H1 (cell line): ENCODE results near the gene PXMP4.

Experiments
- CEBPB ChIP-seq: IDR thresholded peaks from 2 replicates; pipeline ENCODE4 v1.6.1; 2012; ENCODE audit warnings: low read depth, low read length
- CREB1 ChIP-seq: IDR thresholded peaks from 2 replicates; pipeline ENCODE4 v1.6.1; 2012; ENCODE audit warnings: inconsistent platforms
- EP300 ChIP-seq, 2 experiments: IDR thresholded peaks; 1 replicate in 1 of 2; 2 replicates in 1 of 2; pipeline ENCODE4 v1.6.1; 2011 to 2012; ENCODE audit warnings: low read depth in 2 of 2, low read length in 2 of 2, mild to moderate bottlenecking in 2 of 2, borderline replicate concordance in 1 of 2, inconsistent platforms in 1 of 2, moderate library complexity in 1 of 2
- MAFK ChIP-seq: IDR thresholded peaks from 2 replicates; pipeline ENCODE4 v1.6.1; 2012; ENCODE audit warnings: low read depth, mild to moderate bottlenecking, improper control_type of control experiment, low read length
- NRF1 ChIP-seq: IDR thresholded peaks from 2 replicates; pipeline ENCODE4 v1.6.1; 2011; ENCODE audit warnings: mild to moderate bottlenecking, low read depth, low read length, improper control_type of control experiment
- POLR2AphosphoS5 ChIP-seq: IDR thresholded peaks from 2 replicates; pipeline ENCODE4 v1.6.1; 2011; ENCODE audit warnings: low read depth, low read length
- RAD21 ChIP-seq, 2 experiments: IDR thresholded peaks in 1 of 2; conservative IDR thresholded peaks in 1 of 2; 2 replicates each; pipeline ENCODE4 v1.6.1; 2011; ENCODE audit warnings: low read depth in 2 of 2, low read length in 2 of 2, improper control_type of control experiment in 1 of 2, inconsistent platforms in 1 of 2, mild to moderate bottlenecking in 1 of 2, moderate library complexity in 1 of 2
- RFX5 ChIP-seq: IDR thresholded peaks from 2 replicates; pipeline ENCODE4 v1.6.1; 2011; ENCODE audit warnings: low read depth, low read length, improper control_type of control experiment, borderline replicate concordance
- SIN3A ChIP-seq, 2 experiments: IDR thresholded peaks in 1 of 2; conservative IDR thresholded peaks in 1 of 2; 2 replicates each; pipeline ENCODE4 v1.6.1; 2011 to 2012; ENCODE audit warnings: low read length in 2 of 2, improper control_type of control experiment in 1 of 2, low read depth in 1 of 2, mild to moderate bottlenecking in 1 of 2
- TF ChIP-seq, protein P1 (sequence below): IDR thresholded peaks from 2 replicates; pipeline ENCODE4 v1.6.1; 2011; ENCODE audit warnings: low read depth, mild to moderate bottlenecking, low read length; ENCODE audit not compliant: insufficient read depth
- TF ChIP-seq, protein P2 (sequence below): IDR thresholded peaks from 2 replicates; pipeline ENCODE4 v1.6.1; 2011; ENCODE audit warnings: low read length, improper control_type of control experiment
- TF ChIP-seq, protein P3 (sequence below), 3 experiments: IDR thresholded peaks; 1 replicate in 2 of 3; 2 replicates in 1 of 3; pipeline versions ENCODE4 v1.5.1 to v1.6.1; 2011; ENCODE audit warnings: low read length in 3 of 3, mild to moderate bottlenecking in 3 of 3, inconsistent platforms in 2 of 3, low read depth in 1 of 3, moderate library complexity in 1 of 3; ENCODE audit not compliant: insufficient read depth in 1 of 3; ENCODE audit errors: control extremely low read depth in 1 of 3
- TF ChIP-seq, protein P4 (sequence below): IDR thresholded peaks from 2 replicates; pipeline ENCODE4 v1.6.1; 2012; ENCODE audit warnings: inconsistent platforms

DNA sequence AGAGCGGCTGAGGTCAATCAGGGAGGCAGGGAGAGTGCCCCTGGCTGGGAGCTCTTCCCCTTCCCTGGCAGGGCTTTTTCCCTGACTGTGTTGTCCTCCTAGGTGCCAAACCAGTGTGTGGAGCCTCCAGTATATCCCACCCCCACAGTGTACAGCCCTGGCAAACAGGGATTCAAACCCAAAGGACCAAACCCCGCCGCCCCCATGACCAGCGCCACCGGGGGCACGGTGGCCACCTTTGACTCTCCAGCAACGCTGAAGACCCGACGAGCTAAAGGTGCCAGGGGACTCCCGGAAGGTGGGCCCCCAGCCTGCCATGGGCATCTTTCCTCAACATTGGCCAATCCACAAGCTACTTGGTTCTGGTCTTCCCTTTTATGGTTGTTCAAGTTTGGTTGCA lies 36.9 kb upstream of the PXMP4 start:
- TF ChIP-seq, protein P1, sequence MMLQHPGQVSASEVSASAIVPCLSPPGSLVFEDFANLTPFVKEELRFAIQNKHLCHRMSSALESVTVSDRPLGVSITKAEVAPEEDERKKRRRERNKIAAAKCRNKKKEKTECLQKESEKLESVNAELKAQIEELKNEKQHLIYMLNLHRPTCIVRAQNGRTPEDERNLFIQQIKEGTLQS: no peak
- TF ChIP-seq, protein P2, sequence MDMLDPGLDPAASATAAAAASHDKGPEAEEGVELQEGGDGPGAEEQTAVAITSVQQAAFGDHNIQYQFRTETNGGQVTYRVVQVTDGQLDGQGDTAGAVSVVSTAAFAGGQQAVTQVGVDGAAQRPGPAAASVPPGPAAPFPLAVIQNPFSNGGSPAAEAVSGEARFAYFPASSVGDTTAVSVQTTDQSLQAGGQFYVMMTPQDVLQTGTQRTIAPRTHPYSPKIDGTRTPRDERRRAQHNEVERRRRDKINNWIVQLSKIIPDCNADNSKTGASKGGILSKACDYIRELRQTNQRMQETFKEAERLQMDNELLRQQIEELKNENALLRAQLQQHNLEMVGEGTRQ: no peak
- TF ChIP-seq, protein P3, sequence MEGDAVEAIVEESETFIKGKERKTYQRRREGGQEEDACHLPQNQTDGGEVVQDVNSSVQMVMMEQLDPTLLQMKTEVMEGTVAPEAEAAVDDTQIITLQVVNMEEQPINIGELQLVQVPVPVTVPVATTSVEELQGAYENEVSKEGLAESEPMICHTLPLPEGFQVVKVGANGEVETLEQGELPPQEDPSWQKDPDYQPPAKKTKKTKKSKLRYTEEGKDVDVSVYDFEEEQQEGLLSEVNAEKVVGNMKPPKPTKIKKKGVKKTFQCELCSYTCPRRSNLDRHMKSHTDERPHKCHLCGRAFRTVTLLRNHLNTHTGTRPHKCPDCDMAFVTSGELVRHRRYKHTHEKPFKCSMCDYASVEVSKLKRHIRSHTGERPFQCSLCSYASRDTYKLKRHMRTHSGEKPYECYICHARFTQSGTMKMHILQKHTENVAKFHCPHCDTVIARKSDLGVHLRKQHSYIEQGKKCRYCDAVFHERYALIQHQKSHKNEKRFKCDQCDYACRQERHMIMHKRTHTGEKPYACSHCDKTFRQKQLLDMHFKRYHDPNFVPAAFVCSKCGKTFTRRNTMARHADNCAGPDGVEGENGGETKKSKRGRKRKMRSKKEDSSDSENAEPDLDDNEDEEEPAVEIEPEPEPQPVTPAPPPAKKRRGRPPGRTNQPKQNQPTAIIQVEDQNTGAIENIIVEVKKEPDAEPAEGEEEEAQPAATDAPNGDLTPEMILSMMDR (IDR thresholded peaks at IDR 0.05; ENCODE audit: control extremely low read depth in 1 of 3, insufficient read depth in 1 of 3, low read depth in 1 of 3, low read length in 3 of 3): no peak
- TF ChIP-seq CREB1 (no peak), MAFK (no peak), SIN3A (conservative IDR thresholded peaks at IDR 0.05 in 1 of 2, IDR thresholded peaks at IDR 0.05 in 1 of 2; ENCODE audit: low read depth in 1 of 2, low read length in 2 of 2) (no peak), CEBPB (no peak), RFX5 (no peak), RAD21 (IDR thresholded peaks at IDR 0.05 in 1 of 2, conservative IDR thresholded peaks at IDR 0.05 in 1 of 2; ENCODE audit: low read depth in 2 of 2, low read length in 2 of 2) (no peak), POLR2AphosphoS5 (no peak), NRF1 (no peak), EP300 (IDR thresholded peaks at IDR 0.05; ENCODE audit: borderline replicate concordance in 1 of 2, low read depth in 2 of 2, low read length in 2 of 2) (no peak)
- TF ChIP-seq, protein P4, sequence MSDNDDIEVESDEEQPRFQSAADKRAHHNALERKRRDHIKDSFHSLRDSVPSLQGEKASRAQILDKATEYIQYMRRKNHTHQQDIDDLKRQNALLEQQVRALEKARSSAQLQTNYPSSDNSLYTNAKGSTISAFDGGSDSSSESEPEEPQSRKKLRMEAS: no peak
